Osteocyte (in vitro differentiated cells): ENCODE data around the gene RNGTT. TPM values are rescaled to one million over a fixed set of nuclear protein-coding genes. Genes with fewer than 3 reads are reported as not detected.
"Not testable (repeated sequence)": the region's sequence is repeated elsewhere in the genome, so short reads cannot be mapped to it uniquely, and the experiment has no call there.

ENCODE experiments used
- DNase-seq: peaks from one replicate; pipeline ENCODE4 v3.0.0; 2021; ENCODE audit warnings: mixed read lengths; ENCODE audit not compliant: unreplicated experiment; ENCODE audit errors: extremely low spot score
- H3K27ac Mint-ChIP-seq: one replicate; pipeline ENCODE4 v1.8.0; 2021; ENCODE audit warnings: mild to moderate bottlenecking, mixed read lengths; ENCODE audit not compliant: unreplicated experiment
- H3K27me3 Mint-ChIP-seq: one replicate; pipeline ENCODE4 v1.8.0; 2021; ENCODE audit warnings: mixed read lengths; ENCODE audit not compliant: unreplicated experiment
- H3K36me3 Mint-ChIP-seq: one replicate; pipeline ENCODE4 v1.8.0; 2021; ENCODE audit warnings: mixed read lengths; ENCODE audit not compliant: unreplicated experiment
- H3K4me1 Mint-ChIP-seq: one replicate; pipeline ENCODE4 v1.8.0; 2021; ENCODE audit warnings: mixed read lengths; ENCODE audit not compliant: unreplicated experiment
- H3K4me3 Mint-ChIP-seq: one replicate; pipeline ENCODE4 v1.8.0; 2021; ENCODE audit warnings: mild to moderate bottlenecking, moderate library complexity, mixed read lengths; ENCODE audit not compliant: unreplicated experiment
- H3K9me3 Mint-ChIP-seq: one replicate; pipeline ENCODE4 v1.8.0; 2021; ENCODE audit warnings: mixed read lengths; ENCODE audit not compliant: unreplicated experiment
- CTCF ChIP-seq: fragments of 200-600 bp; sonication (generic); IDR thresholded peaks from 2 replicates; pipeline ENCODE4 v1.5.0; 2021; ENCODE audit warnings: antibody characterized with exemption, mild to moderate bottlenecking, moderate library complexity
- total RNA-seq: library from RNA; stranded (reverse); gene quantifications from 2 replicates; pipeline ENCODE4 v1.2.1, GENCODE V29; 2021

RNGTT gene
- total RNA-seq, 1 donor from 2014 or later: 12.7 TPM

GRCh38 chr6:88730611-88731011, 232.8 kb downstream of the RNGTT start:
- Mint-ChIP-seq H3K4me3 (no peak overlapping the region), H3K27ac (no peak overlapping the region), H3K9me3 (no peaks in the 10 kb centered on the region), H3K4me1 (peaks cover 12% of the 10 kb centered on the region), H3K36me3 (no peaks in the 10 kb centered on the region), H3K27me3 (no peaks in the 10 kb centered on the region)
- no peak for DNase-seq
- TF ChIP-seq CTCF: no peak

- no peak overlapping the region for H3K4me3 Mint-ChIP-seq
- H3K36me3 Mint-ChIP-seq: no peaks in the 10 kb centered on the region
- no peak for TF ChIP-seq CTCF
- no peak overlapping the region for H3K27ac Mint-ChIP-seq
- no peaks in the 10 kb centered on the region for H3K9me3 Mint-ChIP-seq
- H3K27me3 Mint-ChIP-seq: no peaks in the 10 kb centered on the region
- H3K4me1 Mint-ChIP-seq: peaks cover 23% of the 10 kb centered on the region
- no peak for DNase-seq
Measured at GRCh38 chr6:88728756-88729155, 234.7 kb downstream of the RNGTT start.

- H3K36me3 Mint-ChIP-seq, H3K9me3 Mint-ChIP-seq, H3K4me3 Mint-ChIP-seq, DNase-seq, H3K27ac Mint-ChIP-seq, H3K27me3 Mint-ChIP-seq: not testable (repeated sequence)
- peaks cover 23% of the 10 kb centered on the region for H3K4me1 Mint-ChIP-seq
Measured at GRCh38 chr6:88726409-88726808, 237.0 kb downstream of the RNGTT start.

GRCh38 chr6:88725111-88725975, 238.1 kb downstream of the RNGTT start:
- Mint-ChIP-seq H3K9me3 (no peaks in the 10 kb centered on the region), H3K27me3 (no peaks in the 10 kb centered on the region), H3K4me3 (peak overlapping the region; percentile 27), H3K4me1 (peaks cover 15% of the 10 kb centered on the region), H3K36me3 (no peaks in the 10 kb centered on the region), H3K27ac (peak overlapping the region; percentile 80)
- TF ChIP-seq CTCF: peak; percentile 58
- DNase-seq: no peak

- no peaks in the 10 kb centered on the region for H3K36me3 Mint-ChIP-seq
- H3K9me3 Mint-ChIP-seq: no peaks in the 10 kb centered on the region
- no peaks in the 10 kb centered on the region for H3K27me3 Mint-ChIP-seq
- TF ChIP-seq CTCF: no peak
- H3K4me1 Mint-ChIP-seq: peaks cover 15% of the 10 kb centered on the region
- H3K27ac Mint-ChIP-seq: no peak overlapping the region
- no peak for DNase-seq
- H3K4me3 Mint-ChIP-seq: no peak overlapping the region
Measured at GRCh38 chr6:88722686-88723085, 240.7 kb downstream of the RNGTT start.

GRCh38 chr6:88716399-88716798, 247.0 kb downstream of the RNGTT start:
- DNase-seq, H3K9me3 Mint-ChIP-seq, H3K36me3 Mint-ChIP-seq, H3K27ac Mint-ChIP-seq, H3K27me3 Mint-ChIP-seq, H3K4me3 Mint-ChIP-seq, H3K4me1 Mint-ChIP-seq: not testable (repeated sequence)
